Measurements from ENCODE around the gene ST6GALNAC3. TPM values are rescaled to one million over a fixed set of nuclear protein-coding genes. Genes with fewer than 3 reads are reported as not detected.

The ST6GALNAC3 gene
- total RNA-seq, 1 donor from 2014 or later = 46.8 TPM

GRCh38 chr1:76179219-76179698 lies 104.7 kb downstream of the ST6GALNAC3 start:
- Mint-ChIP-seq H3K4me3 (ENCODE audit: unreplicated experiment) (no peak overlapping the region), H3K27ac (ENCODE audit: unreplicated experiment) (no peak overlapping the region), H3K9me3 (ENCODE audit: unreplicated experiment) (no peaks in the 10 kb centered on the region), H3K27me3 (ENCODE audit: unreplicated experiment) (no peaks in the 10 kb centered on the region), H3K4me1 (ENCODE audit: unreplicated experiment) (peaks cover 3% of the 10 kb centered on the region), H3K36me3 (ENCODE audit: low read depth, unreplicated experiment) (peaks cover 6% of the 10 kb centered on the region)
- no peak for DNase-seq (ENCODE audit: low spot score)
- no peak for TF ChIP-seq CTCF (IDR thresholded peaks at IDR 0.05; ENCODE audit: unreplicated experiment)

- TF ChIP-seq CTCF (IDR thresholded peaks at IDR 0.05; ENCODE audit: unreplicated experiment) = no peak
- Mint-ChIP-seq H3K27ac (ENCODE audit: unreplicated experiment) (no peak overlapping the region), H3K27me3 (ENCODE audit: unreplicated experiment) (no peaks in the 10 kb centered on the region), H3K4me3 (ENCODE audit: unreplicated experiment) (no peak overlapping the region), H3K36me3 (ENCODE audit: low read depth, unreplicated experiment) (peaks cover 4% of the 10 kb centered on the region), H3K4me1 (ENCODE audit: unreplicated experiment) (peaks cover 3% of the 10 kb centered on the region), H3K9me3 (ENCODE audit: unreplicated experiment) (no peaks in the 10 kb centered on the region)
- no peak for DNase-seq (ENCODE audit: low spot score)
These were observed 110.7 kb downstream of the ST6GALNAC3 start for GRCh38 chr1:76185207-76185606.

- no peaks in the 10 kb centered on the region for H3K9me3 Mint-ChIP-seq (ENCODE audit: unreplicated experiment)
- no peak for DNase-seq (ENCODE audit: low spot score)
- TF ChIP-seq CTCF (IDR thresholded peaks at IDR 0.05; ENCODE audit: unreplicated experiment) = no peak
- peaks cover 3% of the 10 kb centered on the region for H3K4me1 Mint-ChIP-seq (ENCODE audit: unreplicated experiment)
- no peak overlapping the region for H3K27ac Mint-ChIP-seq (ENCODE audit: unreplicated experiment)
- H3K27me3 Mint-ChIP-seq (ENCODE audit: unreplicated experiment) = no peaks in the 10 kb centered on the region
- H3K36me3 Mint-ChIP-seq (ENCODE audit: low read depth, unreplicated experiment) = no peaks in the 10 kb centered on the region
- no peak overlapping the region for H3K4me3 Mint-ChIP-seq (ENCODE audit: unreplicated experiment)
These were observed 112.1 kb downstream of the ST6GALNAC3 start for GRCh38 chr1:76186554-76187170.

- no peak for TF ChIP-seq CTCF (IDR thresholded peaks at IDR 0.05; ENCODE audit: unreplicated experiment)
- Mint-ChIP-seq H3K27me3 (ENCODE audit: unreplicated experiment) (no peaks in the 10 kb centered on the region), H3K4me1 (ENCODE audit: unreplicated experiment) (peaks cover 4% of the 10 kb centered on the region), H3K4me3 (ENCODE audit: unreplicated experiment) (no peak overlapping the region), H3K27ac (ENCODE audit: unreplicated experiment) (no peak overlapping the region), H3K9me3 (ENCODE audit: unreplicated experiment) (no peaks in the 10 kb centered on the region), H3K36me3 (ENCODE audit: low read depth, unreplicated experiment) (no peaks in the 10 kb centered on the region)
- no peak for DNase-seq (ENCODE audit: low spot score)
These were observed 112.9 kb downstream of the ST6GALNAC3 start for GRCh38 chr1:76187436-76187835.

GRCh38 chr1:76189310-76189709 lies 114.8 kb downstream of the ST6GALNAC3 start:
- no peaks in the 10 kb centered on the region for H3K9me3 Mint-ChIP-seq (ENCODE audit: unreplicated experiment)
- DNase-seq (ENCODE audit: low spot score) = no peak
- H3K4me1 Mint-ChIP-seq (ENCODE audit: unreplicated experiment) = peaks cover 5% of the 10 kb centered on the region

More at GRCh38 chr1:76189310-76189709, 114.8 kb downstream of the ST6GALNAC3 start:
- H3K27me3 Mint-ChIP-seq (ENCODE audit: unreplicated experiment) = no peaks in the 10 kb centered on the region
- H3K4me3 Mint-ChIP-seq (ENCODE audit: unreplicated experiment) = no peak overlapping the region
- no peaks in the 10 kb centered on the region for H3K36me3 Mint-ChIP-seq (ENCODE audit: low read depth, unreplicated experiment)
- TF ChIP-seq CTCF (IDR thresholded peaks at IDR 0.05; ENCODE audit: unreplicated experiment) = no peak
- H3K27ac Mint-ChIP-seq (ENCODE audit: unreplicated experiment) = no peak overlapping the region
